H1 (cell line): Measurements from ENCODE around the gene SLC20A1. TPM values are rescaled to one million over a fixed set of nuclear protein-coding genes. Genes with fewer than 3 reads are reported as not detected.

Experiments used
- CTCF ChIA-PET: fragments of 300-600 bp; sonication (Branson Sonifier 250); formaldehyde crosslinking; loops from one replicate; lab custom pipeline; 2021; ENCODE audit not compliant: partially characterized antibody; lab: Charles Lee
- POLR2A ChIA-PET: fragments of 300-600 bp; sonication (Branson Sonifier 250); formaldehyde crosslinking; loops from one replicate; lab custom pipeline; 2021; ENCODE audit warnings: inconsistent platforms; ENCODE audit not compliant: partially characterized antibody; lab: Charles Lee
- DNase-seq, 2 experiments: peaks; one replicate each; pipeline versions ENCODE4 v3.0.0 to v3.0.0-alpha.2; 2010 to 2022; ENCODE audit warnings: low spot score in 2 of 2, low read depth in 1 of 2, mixed read lengths in 1 of 2
- FAIRE-seq: peaks from 2 replicates; lab custom pipeline; 2011; peaks lifted over from hg19 to GRCh38; lab: Jason Lieb, UNC
- H2AFZ ChIP-seq: 2 replicates; pipeline ENCODE4 v1.8.1; 2012; ENCODE audit warnings: low read length, inconsistent platforms
- H2AK5ac ChIP-seq: 2 replicates; pipeline ENCODE4 v1.6.1; 2013; ENCODE audit warnings: low read depth, low read length
- H2BK120ac ChIP-seq: replicated peaks from 2 replicates; pipeline ENCODE3; 2013; ENCODE audit warnings: low read depth, low read length, inconsistent platforms
- H2BK12ac ChIP-seq: 2 replicates; pipeline ENCODE4 v1.6.1; 2013; ENCODE audit warnings: low read depth, low read length
- H2BK15ac ChIP-seq: 2 replicates; pipeline ENCODE4 v1.6.1; 2013; ENCODE audit warnings: low read length
- H2BK20ac ChIP-seq: 2 replicates; pipeline ENCODE4 v1.6.1; 2013; ENCODE audit warnings: low read length
- H2BK5ac ChIP-seq: 2 replicates; pipeline ENCODE4 v1.6.1; 2013; ENCODE audit warnings: low read depth, low read length
- H3K14ac ChIP-seq: 2 replicates; pipeline ENCODE4 v1.6.1; 2013; ENCODE audit warnings: inconsistent platforms; ENCODE audit not compliant: insufficient read length
- H3K18ac ChIP-seq: 2 replicates; pipeline ENCODE4 v1.6.1; 2013; ENCODE audit warnings: low read length; ENCODE audit errors: extremely low read depth
- H3K23ac ChIP-seq: 2 replicates; pipeline ENCODE4 v1.6.1; 2013; ENCODE audit warnings: inconsistent platforms; ENCODE audit not compliant: insufficient read length
- H3K23me2 ChIP-seq: 2 replicates; pipeline ENCODE4 v1.6.1; 2013; ENCODE audit warnings: low read depth, low read length
- H3K27ac ChIP-seq: 2 replicates; pipeline ENCODE4 v1.6.1; 2011; ENCODE audit warnings: low read depth, low read length, inconsistent platforms
- H3K27me3 ChIP-seq, 4 experiments: replicated peaks in 1 of 4; 1 replicate in 1 of 4; 2 replicates in 3 of 4; pipeline versions ENCODE4 v1.6.1 to v1.8.1; 2011 to 2013; ENCODE audit warnings: low read length in 3 of 4, mild to moderate bottlenecking in 3 of 4, inconsistent platforms in 2 of 4, mixed read lengths in 2 of 4, moderate library complexity in 1 of 4; ENCODE audit not compliant: control insufficient read depth in 3 of 4, insufficient read depth in 3 of 4; ENCODE audit errors: extremely low read depth in 1 of 4
- H3K36me3 ChIP-seq, 4 experiments: 2 replicates each; pipeline versions ENCODE4 v1.6.1 to v1.8.1; 2011 to 2013; ENCODE audit warnings: mild to moderate bottlenecking in 4 of 4, low read length in 3 of 4, moderate library complexity in 2 of 4, control low read depth in 1 of 4, inconsistent platforms in 1 of 4; ENCODE audit not compliant: insufficient read depth in 4 of 4, control insufficient read depth in 2 of 4
- H3K4ac ChIP-seq: replicated peaks from 2 replicates; pipeline ENCODE3; 2013; ENCODE audit warnings: low read length, low read depth, mixed read lengths, inconsistent platforms; ENCODE audit not compliant: insufficient read length
- H3K4me1 ChIP-seq, 4 experiments: replicated peaks in 1 of 4; 1 replicate in 1 of 4; 2 replicates in 3 of 4; pipeline versions ENCODE4 v1.6.1 to v1.8.1; 2011 to 2013; ENCODE audit warnings: low read length in 3 of 4, inconsistent platforms in 2 of 4, mixed read lengths in 1 of 4; ENCODE audit not compliant: insufficient read depth in 4 of 4, control insufficient read depth in 3 of 4
- H3K4me2 ChIP-seq, 2 experiments: 2 replicates each; pipeline versions ENCODE4 v1.6.1 to v1.8.1; 2011 to 2013; ENCODE audit warnings: low read depth in 2 of 2, low read length in 2 of 2, control low read depth in 1 of 2, inconsistent platforms in 1 of 2, mild to moderate bottlenecking in 1 of 2; ENCODE audit not compliant: insufficient read depth in 1 of 2
- H3K4me3 ChIP-seq, 4 experiments: fragments of 200-600, 300-600 bp in 1 of 4; sonication (generic), shearing (Covaris generic), sonication (Bioruptor Twin) in 1 of 4; 2 replicates each; pipeline versions ENCODE4 v1.5.1 to v1.8.1; 2011 to 2016; ENCODE audit warnings: low read length in 4 of 4, low read depth in 3 of 4, control low read depth in 2 of 4, inconsistent platforms in 2 of 4, mild to moderate bottlenecking in 2 of 4, mixed read lengths in 1 of 4, moderate library complexity in 1 of 4; ENCODE audit not compliant: insufficient read depth in 2 of 4; ENCODE audit errors: extremely low read depth in 1 of 4
- H3K56ac ChIP-seq: replicated peaks from 2 replicates; pipeline ENCODE3; 2013; ENCODE audit warnings: low read depth, mild to moderate bottlenecking, mixed read lengths, low read length, inconsistent platforms; ENCODE audit not compliant: insufficient read length
- H3K79me1 ChIP-seq: 2 replicates; pipeline ENCODE4 v1.6.1; 2013; ENCODE audit warnings: low read depth, low read length, control low read depth
- H3K79me2 ChIP-seq, 2 experiments: 2 replicates each; pipeline versions ENCODE4 v1.6.1 to v1.8.1; 2012 to 2013; ENCODE audit warnings: low read length in 2 of 2, mild to moderate bottlenecking in 2 of 2, inconsistent platforms in 1 of 2; ENCODE audit not compliant: insufficient read depth in 2 of 2, control insufficient read depth in 1 of 2
- H3K9ac ChIP-seq, 4 experiments: replicated peaks in 1 of 4; 1 replicate in 1 of 4; 2 replicates in 3 of 4; pipeline versions ENCODE4 v1.6.1 to v1.8.1; 2011 to 2013; ENCODE audit warnings: low read depth in 3 of 4, low read length in 3 of 4, control low read depth in 2 of 4, mild to moderate bottlenecking in 2 of 4, moderate library complexity in 2 of 4, inconsistent platforms in 1 of 4; ENCODE audit errors: extremely low read depth in 1 of 4
- H3K9me3 ChIP-seq, 2 experiments: 2 replicates each; pipeline versions ENCODE4 v1.6.1 to v1.8.1; 2012 to 2013; ENCODE audit warnings: mild to moderate bottlenecking in 2 of 2, moderate library complexity in 2 of 2, control low read depth in 1 of 2, inconsistent platforms in 1 of 2, low read depth in 1 of 2, low read length in 1 of 2, mixed read lengths in 1 of 2; ENCODE audit not compliant: insufficient read depth in 2 of 2
- H4K20me1 ChIP-seq, 2 experiments: replicated peaks in 1 of 2; 2 replicates each; pipeline versions ENCODE3 to v1.8.1; 2011 to 2013; ENCODE audit warnings: inconsistent platforms in 2 of 2, low read length in 2 of 2, mild to moderate bottlenecking in 1 of 2; ENCODE audit not compliant: insufficient read depth in 2 of 2, control insufficient read depth in 1 of 2
- H4K5ac ChIP-seq: 2 replicates; pipeline ENCODE4 v1.6.1; 2013; ENCODE audit warnings: low read length, low read depth, mixed read lengths, inconsistent platforms; ENCODE audit not compliant: insufficient read length
- H4K8ac ChIP-seq: 2 replicates; pipeline ENCODE4 v1.8.0; 2013; ENCODE audit warnings: mild to moderate bottlenecking, moderate library complexity, low read length, inconsistent platforms; ENCODE audit not compliant: insufficient read depth; ENCODE audit errors: extremely low read depth
- H4K91ac ChIP-seq: replicated peaks from 2 replicates; pipeline ENCODE3; 2013; ENCODE audit warnings: low read length, mixed read lengths, inconsistent platforms; ENCODE audit not compliant: insufficient read length
- ATF2 ChIP-seq: IDR thresholded peaks from 2 replicates; pipeline ENCODE4 v1.6.1; 2012; ENCODE audit warnings: low read length, inconsistent platforms
- CTCF ChIP-seq, 3 experiments: IDR thresholded peaks; 1 replicate in 2 of 3; 2 replicates in 1 of 3; pipeline versions ENCODE4 v1.5.1 to v1.6.1; 2011; ENCODE audit warnings: low read length in 3 of 3, mild to moderate bottlenecking in 3 of 3, inconsistent platforms in 2 of 3, low read depth in 1 of 3, moderate library complexity in 1 of 3; ENCODE audit not compliant: insufficient read depth in 1 of 3; ENCODE audit errors: control extremely low read depth in 1 of 3
- POLR2A ChIP-seq, 2 experiments: IDR thresholded peaks; 1 replicate in 1 of 2; 2 replicates in 1 of 2; pipeline ENCODE4 v1.6.1; 2011; ENCODE audit warnings: low read depth in 2 of 2, low read length in 2 of 2, mild to moderate bottlenecking in 2 of 2; ENCODE audit errors: control extremely low read depth in 1 of 2
- TCF12 ChIP-seq: IDR thresholded peaks from 2 replicates; pipeline ENCODE4 v1.6.1; 2011; ENCODE audit warnings: low read depth, mild to moderate bottlenecking, low read length
- WGBS, 2 experiments: shearing (Covaris generic) in 1 of 2; methylation state at CpG; one replicate each; pipeline versions ENCODE4 v1.1.6 to v1.1.7; 2013 to 2015; ENCODE audit warnings: low lambda C conversion rate in 2 of 2, mixed read lengths in 2 of 2, inconsistent platforms in 1 of 2, low coverage in 1 of 2, missing lambda C conversion rate in 1 of 2; ENCODE audit not compliant: insufficient replicate concordance in 2 of 2, insufficient coverage in 1 of 2, insufficient read length in 1 of 2; ENCODE audit errors: extremely low coverage in 1 of 2, missing lambda C conversion rate in 1 of 2; 5-methylcytosine and 5-hydroxymethylcytosine counted together
- polyA plus RNA-seq, 7 experiments: library from polyadenylated mRNA; depleted of rRNA in 3 of 7; stranded (reverse) in 5 of 7; unstranded in 2 of 7; fragments of >200 nt in 5 of 7; fragments of 200-250 nt in 2 of 7; gene quantifications; 1 replicate in 5 of 7; 2 replicates in 1 of 7; 4 replicates in 1 of 7; pipeline versions ENCODE4 v1.2.1 to v1.2.3, GENCODE V29; 2011 to 2013; ENCODE audit warnings: missing spikeins in 2 of 7, mixed read lengths in 2 of 7
- total RNA-seq: library from RNA; stranded (reverse); fragmentation: NEBNext Ultra II Directional; extraction: Animal tissue kit (Norgen Biotek cat#: 25700); gene quantifications from 2 replicates; pipeline ENCODE4 v1.2.1, GENCODE V29; 2021

Gene SLC20A1
- total and polyA plus RNA-seq, 2 of the 8 experiments (the other 6 are each of a cell fraction or from before 2014, with no cell fraction given), result 42.6 to 105 TPM

GRCh38 chr2:112698834-112699515, 53.2 kb downstream of the SLC20A1 start:
- Histone ChIP-seq H3K4me2 (no peak overlapping the region), H3K56ac (no peak overlapping the region), H2AFZ (no peak overlapping the region), H2BK5ac (no peak overlapping the region), H3K14ac (no peak overlapping the region), H3K4ac (no peak overlapping the region), H4K5ac (no peak overlapping the region), H3K9ac (no peak overlapping the region), H3K23me2 (no peaks in the 10 kb centered on the region), H3K4me3 (no peak overlapping the region), H2BK15ac (no peak overlapping the region), H3K27me3 (no peaks in the 10 kb centered on the region), H4K20me1 (no peaks in the 10 kb centered on the region), H3K9me3 (no peaks in the 10 kb centered on the region), H4K91ac (no peak overlapping the region), H3K23ac (no peak overlapping the region), H2AK5ac (no peak overlapping the region), H2BK120ac (no peak overlapping the region), H3K27ac (no peak overlapping the region), H2BK12ac (no peak overlapping the region), H2BK20ac (no peak overlapping the region), H3K36me3 (no peaks in the 10 kb centered on the region), H3K79me1 (no peaks in the 10 kb centered on the region), H3K79me2 (no peaks in the 10 kb centered on the region), H4K8ac (no peak overlapping the region), H3K18ac (no peak overlapping the region), H3K4me1 (no peaks in the 10 kb centered on the region)
- 82% methylated on average over 3 of the region's 3 CpGs; no CpG with 5 or more reads in 1 of the 2 experiments for WGBS, 2 experiments
- ChIA-PET POLR2A (no interaction called here), CTCF (interaction anchor here (0.6 to 2.6 kb wide), 6 partner anchors 26 to 186 kb away, joined by 3 to 10 read pairs (median 3); no protein-coding TSS in a partner anchor)
- DNase-seq (no peak), FAIRE-seq (no peak)
- no peak for TF ChIP-seq TCF12
- no peak for TF ChIP-seq ATF2
- no peak for TF ChIP-seq CTCF (IDR thresholded peaks at IDR 0.05; ENCODE audit: control extremely low read depth in 1 of 3, insufficient read depth in 1 of 3, low read depth in 1 of 3, low read length in 3 of 3)
- TF ChIP-seq POLR2A (IDR thresholded peaks at IDR 0.05; ENCODE audit: control extremely low read depth in 1 of 2, low read depth in 2 of 2, low read length in 2 of 2), result no peak
